Heart left ventricle (tissue), 13 donors: ENCODE measurements around the gene LRRC43.

Experiments
- POLR2A ChIP-seq, 2 donors: fragments of 450-650 bp; IDR thresholded peaks; one replicate each; pipeline ENCODE4 v1.6.1; 2017; ENCODE audit warnings: antibody characterized with exemption in 2 of 2, mild to moderate bottlenecking in 2 of 2, moderate library complexity in 2 of 2
- TF ChIP-seq, protein P1 (sequence below), 12 donors: fragments of 200-600 bp; sonication (generic) in 4 of 12; IDR thresholded peaks; one replicate each; pipeline versions ENCODE4 v1.5.0 to v1.8.0; 2018 to 2022; ENCODE audit warnings: antibody characterized with exemption in 12 of 12, mild to moderate bottlenecking in 5 of 12
- donor health status: ischemic (EF 13 %, LVEDD 7.1; RV severe dilation, severe dysfunction).
- donor health status: DM: no; HTN: yes; CAD: no.
- donor health status: DM: no; HTN: no; CAD: no.
- donor health status: ischemic (EF 25% LVEDD 6.9; RV normal size, moderate dysfunction).
- donor health status: ischemic (EF 25% LVEDD 5.7; RV mildly dilated, moderate dysfunction).
- donor health status: ischemic (EF 35%, LVEDD 5.7; RV mildly dilated, moderate dysfunction).
- donor health status: nonischemic (EF 11% LVEDD 7.7; RV severe dilation, severe dysfunction).
- donor health status: DM: yes; HTN: yes; CAD: no.
- donor health status: PGD.
- donor health status: ischemic (EF 29% LVEDD 5.4; RV normal size, mild dysfunction).
- donor health status: nonischemic (EF 23%, LVEDD 6.1; RV moderate dilation, normal function).

DNA sequence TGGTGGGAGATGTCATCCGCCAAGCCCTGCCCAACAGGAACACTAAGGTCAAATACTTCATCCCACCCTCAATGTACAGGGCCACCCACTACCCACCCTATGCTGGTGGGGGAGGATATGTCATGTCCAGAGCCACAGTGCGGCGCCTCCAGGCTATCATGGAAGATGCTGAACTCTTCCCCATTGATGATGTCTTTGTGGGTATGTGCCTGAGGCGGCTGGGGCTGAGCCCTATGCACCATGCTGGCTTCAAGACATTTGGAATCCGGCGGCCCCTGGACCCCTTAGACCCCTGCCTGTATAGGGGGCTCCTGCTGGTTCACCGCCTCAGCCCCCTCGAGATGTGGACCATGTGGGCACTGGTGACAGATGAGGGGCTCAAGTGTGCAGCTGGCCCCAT lies 24.1 kb downstream of the LRRC43 start:
- TF ChIP-seq, protein P1, sequence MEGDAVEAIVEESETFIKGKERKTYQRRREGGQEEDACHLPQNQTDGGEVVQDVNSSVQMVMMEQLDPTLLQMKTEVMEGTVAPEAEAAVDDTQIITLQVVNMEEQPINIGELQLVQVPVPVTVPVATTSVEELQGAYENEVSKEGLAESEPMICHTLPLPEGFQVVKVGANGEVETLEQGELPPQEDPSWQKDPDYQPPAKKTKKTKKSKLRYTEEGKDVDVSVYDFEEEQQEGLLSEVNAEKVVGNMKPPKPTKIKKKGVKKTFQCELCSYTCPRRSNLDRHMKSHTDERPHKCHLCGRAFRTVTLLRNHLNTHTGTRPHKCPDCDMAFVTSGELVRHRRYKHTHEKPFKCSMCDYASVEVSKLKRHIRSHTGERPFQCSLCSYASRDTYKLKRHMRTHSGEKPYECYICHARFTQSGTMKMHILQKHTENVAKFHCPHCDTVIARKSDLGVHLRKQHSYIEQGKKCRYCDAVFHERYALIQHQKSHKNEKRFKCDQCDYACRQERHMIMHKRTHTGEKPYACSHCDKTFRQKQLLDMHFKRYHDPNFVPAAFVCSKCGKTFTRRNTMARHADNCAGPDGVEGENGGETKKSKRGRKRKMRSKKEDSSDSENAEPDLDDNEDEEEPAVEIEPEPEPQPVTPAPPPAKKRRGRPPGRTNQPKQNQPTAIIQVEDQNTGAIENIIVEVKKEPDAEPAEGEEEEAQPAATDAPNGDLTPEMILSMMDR (IDR thresholded peaks at IDR 0.05) = no peak
- TF ChIP-seq POLR2A (IDR thresholded peaks at IDR 0.05) = no peak
